Astrocyte of the cerebellum (primary cell): ENCODE measurements around the gene TAF8.
A peak's percentile ranks its signal among the peaks of the same experiment; 100 is the strongest.

ENCODE experiments used
- DNase-seq: peaks from one replicate; pipeline ENCODE4 v3.0.0-alpha.2; 2011; ENCODE audit warnings: low read depth
- H3K4me3 ChIP-seq: 2 replicates; pipeline ENCODE4 v1.5.1; 2011; ENCODE audit warnings: mild to moderate bottlenecking, low read depth, low read length, moderate library complexity
- CTCF ChIP-seq: IDR thresholded peaks from 2 replicates; pipeline ENCODE4 v1.5.1; 2012; ENCODE audit warnings: low read length, low read depth, moderate library complexity, mild to moderate bottlenecking; ENCODE audit errors: missing control alignments
- in situ Hi-C: cut with HindIII; loops from 2 replicates; pipeline ENCODE4 v1.10.0; 2017; ENCODE audit warnings: low sequenced_read_pairs

The TAF8 gene

GRCh38 chr6:42133926-42134325, 83.6 kb downstream of the TAF8 start:
- TF ChIP-seq CTCF: no peak

GRCh38 chr6:42135161-42135560, 84.8 kb downstream of the TAF8 start:
- in situ Hi-C loops: no loop called here
- no peak for TF ChIP-seq CTCF
- no peak overlapping the region for H3K4me3 ChIP-seq
- no peak for DNase-seq

More at GRCh38 chr6:42133926-42134325, 83.6 kb downstream of the TAF8 start:
- in situ Hi-C loops: no loop called here
- no peak overlapping the region for H3K4me3 ChIP-seq
- DNase-seq: no peak

GRCh38 chr6:42135722-42136121, 85.4 kb downstream of the TAF8 start:
- no peak for DNase-seq
- TF ChIP-seq CTCF: no peak
- in situ Hi-C loops: no loop called here

GRCh38 chr6:42136508-42137193, 86.3 kb downstream of the TAF8 start:
- peak; percentile 64 for DNase-seq
- in situ Hi-C loops: no loop called here
- no peak overlapping the region for H3K4me3 ChIP-seq
- peak; percentile 52 for TF ChIP-seq CTCF

More at GRCh38 chr6:42135722-42136121, 85.4 kb downstream of the TAF8 start:
- H3K4me3 ChIP-seq: no peak overlapping the region
